ENCODE measurements around the gene PANK4.

The PANK4 gene

DNA sequence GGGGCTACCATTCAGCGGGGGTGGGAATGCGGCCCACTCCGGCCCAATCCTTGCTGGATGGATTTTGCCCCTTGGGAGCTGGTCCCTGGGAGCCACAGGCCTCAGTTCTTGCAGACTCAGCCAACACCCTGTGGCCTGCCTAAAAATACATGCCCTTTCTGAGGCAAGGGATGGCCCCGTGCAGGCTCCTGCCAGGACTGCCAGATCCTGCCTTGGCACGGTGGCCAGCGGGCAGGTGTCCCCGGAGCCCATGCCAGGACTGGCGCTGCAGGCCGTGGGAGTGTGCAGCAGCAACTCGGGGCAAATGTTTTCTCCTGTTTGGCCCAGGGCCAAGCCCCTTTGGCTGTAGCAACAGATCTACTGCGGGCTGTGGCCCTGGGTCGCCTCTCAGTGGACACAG is 1.6 kb upstream of the PANK4 start:
- no peak for FAIRE-seq

- no peak for FAIRE-seq
Measured at GRCh38 chr1:2527556-2527860, 1.1 kb upstream of the PANK4 start.

DNA sequence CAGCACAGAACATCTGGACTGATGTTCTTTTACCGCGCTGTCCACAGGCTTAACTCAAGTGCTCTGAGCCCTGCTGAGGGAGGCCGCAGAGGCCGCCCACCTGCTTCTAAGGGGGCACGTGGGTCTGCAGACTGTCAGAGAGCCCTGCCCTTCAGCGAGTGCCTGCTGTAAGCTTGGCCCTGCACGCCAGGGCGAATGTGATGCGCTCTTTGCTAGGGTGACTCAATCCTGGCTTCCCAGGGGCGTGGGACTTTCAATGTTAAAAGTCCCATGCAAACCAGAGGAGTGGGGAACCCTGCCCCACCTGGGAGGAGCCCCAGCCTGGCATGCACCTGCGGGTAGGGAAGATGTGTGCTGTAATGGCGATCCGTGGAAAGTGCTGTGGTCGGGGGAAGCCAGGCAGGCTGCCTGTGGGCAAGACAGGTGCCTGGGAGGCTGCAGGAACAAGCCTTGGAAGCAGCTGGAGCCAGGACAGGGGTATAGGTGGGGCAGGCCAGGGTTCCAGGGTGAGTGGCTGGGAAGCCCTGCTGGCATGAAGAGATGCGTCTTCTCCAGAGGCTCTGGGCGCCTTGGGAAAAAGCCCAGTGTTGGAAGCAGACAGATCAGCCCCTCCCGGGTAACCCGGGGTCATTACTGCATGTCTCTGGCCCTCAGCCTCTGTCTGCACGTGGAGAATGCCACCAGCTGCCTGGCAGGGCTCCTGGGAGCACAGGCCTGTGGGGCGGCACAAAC is 594 bp upstream of the PANK4 start:
- FAIRE-seq = no peak

DNA sequence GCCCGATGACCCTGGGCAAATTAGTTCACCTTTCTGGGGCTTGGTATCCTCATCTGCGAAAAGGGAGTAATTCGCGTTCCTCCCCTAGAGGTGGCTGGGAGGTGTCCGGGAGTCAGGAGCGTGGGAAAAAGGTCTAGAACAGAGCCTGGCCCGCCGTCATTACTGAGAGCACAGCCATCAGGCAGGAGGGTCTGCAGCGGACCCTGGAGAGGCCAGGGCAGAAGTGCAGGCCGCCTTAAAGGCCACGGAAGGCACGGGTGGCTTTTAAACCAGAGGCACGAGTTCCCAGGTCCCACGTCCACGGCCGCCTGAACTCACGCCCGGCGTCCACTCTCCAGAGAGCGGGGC is 850 bp downstream of the PANK4 start:
- no peak for FAIRE-seq

DNA sequence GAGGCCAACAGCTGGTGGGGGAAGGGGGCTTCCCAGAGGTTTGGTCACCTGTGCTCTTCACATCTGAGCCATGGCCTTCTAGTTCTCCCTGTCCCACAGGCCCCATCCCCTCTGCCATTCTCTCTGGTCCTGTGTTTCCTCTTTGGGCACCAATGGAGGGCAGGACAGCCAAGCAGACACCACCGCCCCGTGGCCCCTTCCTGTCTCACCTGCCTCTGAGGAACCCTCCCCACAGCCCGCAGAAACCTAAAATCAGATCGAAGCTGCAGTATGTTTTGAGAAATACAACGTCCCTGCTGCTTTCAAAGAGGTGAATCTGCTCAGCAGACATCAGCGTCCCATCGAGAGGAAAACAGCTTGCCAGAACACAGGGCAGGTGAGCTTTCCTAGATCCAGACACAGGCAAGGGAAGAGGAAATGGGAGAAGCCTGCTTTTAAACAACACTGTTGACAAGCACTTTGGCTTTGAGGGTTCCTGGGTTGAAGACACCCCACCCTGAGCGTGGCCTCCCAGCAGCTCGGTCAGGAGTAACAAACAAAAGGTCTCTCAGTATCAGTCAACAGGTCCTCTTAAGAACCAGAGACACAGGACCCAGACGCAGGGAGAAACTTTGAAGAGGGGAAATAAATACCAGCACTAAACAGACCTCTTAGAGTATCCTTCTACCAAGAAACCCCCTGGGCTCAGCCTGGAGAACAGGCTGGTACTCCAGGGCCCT is 2.3 kb downstream of the PANK4 start:
- FAIRE-seq = no peak

DNA sequence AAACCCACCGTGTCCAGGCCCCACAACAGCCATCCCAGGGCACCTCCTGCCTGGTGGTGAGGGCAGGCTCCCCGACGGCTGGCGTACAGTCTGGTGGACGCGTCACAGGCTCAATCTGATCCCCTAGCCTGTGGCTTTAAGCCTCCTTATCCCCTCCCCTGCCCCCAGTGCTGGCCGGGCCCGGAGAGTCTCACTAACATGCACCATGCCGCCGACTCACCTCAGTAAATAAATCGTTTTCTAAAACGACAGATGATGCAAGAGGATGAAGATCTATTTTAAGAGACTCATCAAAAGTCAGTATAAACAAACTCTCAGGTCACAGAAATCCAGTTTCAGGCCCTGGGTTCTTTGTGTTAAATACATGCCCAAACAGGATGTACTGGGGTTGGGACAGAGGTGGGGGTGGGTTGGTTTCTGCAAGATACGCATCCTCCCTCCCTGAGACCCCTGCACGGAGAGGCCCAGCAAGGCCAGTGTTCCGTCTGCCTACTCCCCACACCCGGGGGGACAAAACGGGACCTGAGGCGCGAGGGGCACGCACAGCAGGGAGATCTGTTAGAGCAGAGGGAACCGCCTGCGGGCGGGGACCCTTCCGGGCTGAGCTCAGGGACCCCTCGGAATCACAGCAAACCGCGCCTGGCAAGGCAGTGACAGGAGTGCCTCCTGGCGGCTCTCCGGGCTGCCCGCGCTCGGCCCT is 3.1 kb downstream of the PANK4 start:
- no peak for FAIRE-seq

DNA sequence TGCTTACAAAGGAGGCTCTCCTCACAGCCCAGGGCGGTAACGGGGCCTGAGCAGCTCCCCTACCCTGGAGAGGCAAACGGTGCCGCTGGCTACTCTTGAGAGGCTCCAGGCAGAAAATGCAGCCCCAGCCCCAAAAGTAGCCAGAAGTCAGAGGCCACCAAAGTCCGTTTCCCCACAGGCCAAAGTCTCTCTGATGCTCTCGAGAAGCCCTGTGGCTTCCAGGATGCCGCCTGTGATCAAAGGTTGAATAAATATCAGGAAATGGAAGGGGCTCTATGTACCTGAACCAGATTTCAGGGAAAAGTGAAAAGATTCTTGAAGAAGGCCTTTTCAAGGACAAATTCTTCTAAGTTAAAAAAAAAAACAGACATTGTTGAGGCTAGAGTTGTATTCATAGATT is 4.2 kb downstream of the PANK4 start:
- FAIRE-seq = no peak

DNA sequence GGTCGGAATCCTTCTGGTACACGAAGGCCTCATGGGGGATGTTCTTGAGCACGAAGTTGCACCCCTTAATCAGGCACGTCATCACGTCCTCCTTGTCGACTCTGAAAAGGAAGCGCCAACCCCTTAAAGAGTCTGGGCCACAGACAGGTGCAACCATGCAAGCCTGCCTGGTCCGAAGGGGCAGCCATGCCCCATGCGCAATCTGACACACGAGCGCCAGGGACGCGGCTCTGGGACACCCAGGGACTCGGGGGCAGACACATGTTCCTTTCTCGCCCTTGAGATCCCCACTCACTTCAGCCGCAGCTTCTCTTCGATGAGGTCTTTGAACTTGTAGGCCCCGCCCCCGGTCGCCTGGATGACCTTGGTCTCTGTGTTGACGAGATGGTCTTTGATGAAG is 5.6 kb downstream of the PANK4 start:
- FAIRE-seq = no peak

GRCh38 chr1:2520206-2520605 is 6.2 kb downstream of the PANK4 start:
- no peak for FAIRE-seq

DNA sequence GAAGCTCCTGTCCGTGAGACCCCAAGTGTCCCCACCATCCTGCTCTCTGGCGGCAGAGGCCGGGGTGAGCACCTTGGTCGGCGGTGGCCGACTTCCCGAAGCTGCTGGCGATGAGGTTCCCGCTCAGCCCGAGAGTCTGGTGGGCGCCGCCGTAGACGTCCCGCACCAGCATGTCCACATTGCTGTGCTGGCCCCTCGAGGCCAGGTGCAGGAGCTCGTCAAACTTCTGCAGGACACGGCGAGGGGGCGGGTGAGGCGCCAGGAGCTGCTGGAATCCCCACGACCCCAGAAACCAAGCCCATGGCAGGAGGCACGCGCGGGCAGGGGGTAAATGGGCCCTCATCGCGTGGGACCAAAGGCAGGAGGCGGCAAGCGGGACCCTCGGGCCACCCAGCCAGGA is 6.7 kb downstream of the PANK4 start:
- no peak for FAIRE-seq

GRCh38 chr1:2519029-2519685 is 7.2 kb downstream of the PANK4 start:
- FAIRE-seq = no peak

DNA sequence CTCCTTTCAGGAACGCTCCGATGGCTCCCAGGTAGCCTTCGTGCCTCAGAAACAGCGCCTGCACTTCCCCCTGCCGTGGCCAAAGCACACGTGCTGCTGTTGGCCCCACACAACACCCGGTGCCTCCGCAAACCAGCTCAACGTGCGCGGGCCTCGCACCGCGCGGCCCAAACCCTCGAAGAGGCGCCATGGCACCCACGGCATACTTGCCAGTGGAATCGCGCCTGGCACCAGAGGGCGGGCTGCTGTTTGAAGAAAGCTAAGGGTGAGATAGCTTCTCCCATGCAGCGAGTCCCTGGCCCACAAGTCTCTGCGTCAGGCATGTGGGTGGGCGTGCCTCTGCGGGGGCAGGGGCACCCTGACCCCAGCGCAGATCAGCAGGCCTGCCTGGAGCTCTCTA is 7.9 kb downstream of the PANK4 start:
- FAIRE-seq = no peak

GRCh38 chr1:2517966-2518365 is 8.4 kb downstream of the PANK4 start:
- no peak for FAIRE-seq

- no peak for FAIRE-seq
Measured at GRCh38 chr1:2516946-2517345, 9.4 kb downstream of the PANK4 start.

DNA sequence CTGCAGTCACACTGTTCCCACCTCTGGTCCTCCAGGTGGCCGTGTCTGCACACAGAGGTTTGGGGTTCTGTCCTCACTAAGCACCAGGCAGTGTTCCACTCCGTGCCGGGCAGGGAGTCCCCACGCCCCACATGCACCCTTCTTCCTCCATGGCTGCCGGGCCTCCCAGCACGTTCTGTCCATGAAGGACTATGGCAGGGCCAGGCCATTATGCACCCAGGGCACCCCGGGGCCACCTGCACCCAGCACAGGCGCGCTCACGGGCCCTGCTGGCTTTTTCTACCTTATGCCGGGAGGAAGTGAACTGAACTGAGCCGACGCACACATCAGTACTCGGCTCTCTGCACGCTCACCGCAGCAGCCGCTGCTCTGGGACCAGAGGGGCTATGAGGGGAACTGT is 10.3 kb downstream of the PANK4 start:
- FAIRE-seq = no peak

GRCh38 chr1:2515763-2516080 is 10.7 kb downstream of the PANK4 start:
- FAIRE-seq = no peak

- no peak for FAIRE-seq
Measured at GRCh38 chr1:2514863-2515762, 11.3 kb downstream of the PANK4 start.

GRCh38 chr1:2513939-2514652 is 12.3 kb downstream of the PANK4 start:
- FAIRE-seq = no peak

DNA sequence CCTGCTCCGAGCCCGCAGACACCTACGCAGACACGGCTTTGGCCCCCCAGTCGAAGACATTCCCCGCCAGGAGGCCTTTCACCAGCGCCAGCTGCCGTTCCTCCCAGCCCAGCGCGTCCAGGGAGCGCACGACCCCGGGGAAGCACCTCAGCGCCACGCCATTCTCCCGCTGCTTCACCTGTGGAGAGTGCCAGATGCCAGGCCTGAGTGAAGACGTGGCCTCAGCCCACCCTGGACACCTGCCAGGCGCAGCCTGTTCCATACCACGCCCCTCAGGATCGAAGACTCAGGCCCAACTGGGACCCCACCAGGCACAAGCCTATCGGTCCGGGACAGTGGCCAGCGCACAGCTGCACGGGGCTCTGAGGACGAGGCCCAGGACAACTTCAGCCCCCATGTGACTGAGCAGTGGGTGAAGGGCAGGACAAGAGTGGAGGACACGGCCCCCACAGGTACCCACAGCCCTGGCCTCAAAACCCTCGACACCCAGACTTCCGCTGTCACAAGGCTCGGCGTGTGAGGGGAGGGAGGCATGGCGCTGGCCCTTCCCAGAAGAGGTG is 13.5 kb downstream of the PANK4 start:
- no peak for FAIRE-seq

DNA sequence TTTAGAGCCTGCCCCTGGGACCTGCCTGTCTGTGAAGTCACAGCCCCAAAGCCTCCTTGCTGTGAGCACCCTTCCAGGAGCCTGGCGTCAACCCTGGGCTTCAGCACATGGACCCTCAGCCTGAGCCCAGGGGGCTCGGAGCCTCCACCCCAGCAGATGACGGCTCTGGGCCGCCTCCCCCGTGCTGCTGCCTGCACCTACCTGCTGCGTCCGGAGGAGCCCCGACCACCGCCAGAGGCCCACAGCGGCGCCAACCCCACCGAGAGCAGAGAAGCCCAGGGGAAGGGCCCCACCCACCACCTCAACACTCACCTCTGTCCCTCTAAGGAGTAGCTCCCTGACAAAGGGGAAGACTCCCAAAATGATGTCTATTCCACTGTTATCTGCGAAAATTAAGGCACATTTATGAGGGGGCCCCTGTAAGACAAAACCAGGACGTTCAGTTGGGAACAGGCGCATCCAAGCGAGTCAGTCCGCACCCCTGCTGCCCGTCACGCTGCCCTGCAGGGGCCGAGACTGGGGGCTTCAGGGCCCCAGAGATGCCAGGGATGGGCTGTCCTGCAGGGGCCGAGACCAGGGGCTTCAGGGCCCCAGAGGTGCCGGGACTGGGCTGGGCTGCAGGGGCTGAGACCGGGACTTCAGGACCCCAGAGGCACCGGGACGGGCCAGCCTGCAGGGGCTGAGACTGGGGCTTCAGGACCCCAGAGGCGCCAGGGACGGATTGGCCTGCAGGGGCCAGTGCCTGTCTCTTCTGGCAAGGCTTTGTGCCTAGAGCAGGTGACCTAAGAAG is 15.8 kb downstream of the PANK4 start:
- FAIRE-seq = no peak

DNA sequence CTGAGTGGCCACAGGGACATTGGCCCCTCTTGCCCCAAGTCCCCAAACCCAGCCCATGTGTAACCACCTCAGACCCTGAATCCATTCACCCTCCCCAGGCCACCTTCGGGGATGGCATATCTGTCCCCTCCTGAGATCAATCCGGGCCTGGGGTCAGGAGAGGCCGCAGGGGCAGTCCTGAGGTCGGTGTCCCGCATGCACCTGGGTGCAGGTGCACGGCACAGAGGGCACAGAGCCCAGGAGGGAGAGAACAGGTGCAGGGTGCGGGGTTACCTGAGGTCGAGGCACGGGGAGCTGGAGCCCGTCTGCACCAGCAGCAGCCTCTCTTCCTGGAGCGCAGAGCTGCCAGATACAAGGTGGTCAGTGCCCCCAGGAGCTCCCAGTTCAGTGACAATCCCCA is 16.8 kb downstream of the PANK4 start:
- no peak for FAIRE-seq

Measured in TTC549 (cell line).